Measurements from ENCODE around the gene ZNF587B. TPM values are rescaled to one million over a fixed set of nuclear protein-coding genes. Genes with fewer than 3 reads are reported as not detected.
"Not testable (repeated sequence)": the region's sequence is repeated elsewhere in the genome, so short reads cannot be mapped to it uniquely, and the experiment has no call there.

Gene ZNF587B
- polyA plus RNA-seq, 2 of the 4 experiments (the other 2 are of a cell fraction) = 13.2 to 14.9 TPM

- 0 out of 3 replicates have a peak, but pooled peaks have one; percentile 10 for TF ChIP-seq CTCF (IDR thresholded peaks at IDR 0.05)
Observed at GRCh38 chr19:57888560-57889231, 58.6 kb downstream of the ZNF587B start, which contains the start of gene ZNF814 (continued).

- H3K4me2 ChIP-seq; POLR2A ChIA-PET; FAIRE-seq; H3K4me3 ChIP-seq; ATAC-seq; DNase-seq (ENCODE audit: low read depth in 1 of 2, low spot score in 1 of 2); H3K27ac ChIP-seq; CTCF ChIA-PET; H3K4me1 ChIP-seq: not testable (repeated sequence)
- 49% methylated on average over 3 of the region's 3 CpGs for WGBS (ENCODE audit: missing lambda C conversion rate)
- H3K9me3 ChIP-seq = peaks cover 82% of the 10 kb centered on the region
Observed at GRCh38 chr19:57890706-57891105, 60.6 kb downstream of the ZNF587B start.

Other genes starting within 250 kb of the ZNF587B start
- gene ZIK1, start 246.2 kb upstream of the ZNF587B start, polyA plus RNA-seq (2011; rRNA removed) = not detected in 2 replicates
- gene ZIK1, start 246.2 kb upstream of the ZNF587B start, polyA plus RNA-seq (2017; fragmentation: RNase III; extraction: RNeasy Plus Mini Kit Qiagen cat#74134 plus additional on column Dnase treatment) = 0.03 TPM in 1 of 3 replicates, not detected in the others
- 4.9 and 5.9 TPM in 2 replicates for gene ZNF530, start 230.4 kb upstream of the ZNF587B start, polyA plus RNA-seq (2011; rRNA removed)
- gene ZNF530, start 230.4 kb upstream of the ZNF587B start, polyA plus RNA-seq (2017; fragmentation: RNase III; extraction: RNeasy Plus Mini Kit Qiagen cat#74134 plus additional on column Dnase treatment) = 4.9 to 6.3 TPM (median 6.3 TPM) in 3 replicates
- gene ZNF134, start 216.1 kb upstream of the ZNF587B start, polyA plus RNA-seq (2011; rRNA removed) = 9.2 and 10.1 TPM in 2 replicates
- 8.3 to 9.2 TPM (median 9.1 TPM) in 3 replicates for gene ZNF134, start 216.1 kb upstream of the ZNF587B start, polyA plus RNA-seq (2017; fragmentation: RNase III; extraction: RNeasy Plus Mini Kit Qiagen cat#74134 plus additional on column Dnase treatment)
- gene ZNF211, start 197.1 kb upstream of the ZNF587B start, polyA plus RNA-seq (2011; rRNA removed) = 11.6 and 15.8 TPM in 2 replicates
- gene ZNF211, start 197.1 kb upstream of the ZNF587B start, polyA plus RNA-seq (2017; fragmentation: RNase III; extraction: RNeasy Plus Mini Kit Qiagen cat#74134 plus additional on column Dnase treatment) = 6.9 to 7.7 TPM (median 7.5 TPM) in 3 replicates
- 0.04 TPM in 1 of 2 replicates, not detected in the other for gene ZSCAN4, start 161.4 kb upstream of the ZNF587B start, polyA plus RNA-seq (2011; rRNA removed)
- gene ZSCAN4, start 161.4 kb upstream of the ZNF587B start, polyA plus RNA-seq (2017; fragmentation: RNase III; extraction: RNeasy Plus Mini Kit Qiagen cat#74134 plus additional on column Dnase treatment) = not detected in 3 replicates
- 8.2 and 8.4 TPM in 2 replicates for gene ZNF551, start 148.3 kb upstream of the ZNF587B start, polyA plus RNA-seq (2011; rRNA removed)
- 4.2 to 6.0 TPM (median 4.3 TPM) in 3 replicates for gene ZNF551, start 148.3 kb upstream of the ZNF587B start, polyA plus RNA-seq (2017; fragmentation: RNase III; extraction: RNeasy Plus Mini Kit Qiagen cat#74134 plus additional on column Dnase treatment)
- not detected in 2 replicates for gene ZNF154, start 121.1 kb upstream of the ZNF587B start, polyA plus RNA-seq (2011; rRNA removed)
- not detected in 3 replicates for gene ZNF154, start 121.1 kb upstream of the ZNF587B start, polyA plus RNA-seq (2017; fragmentation: RNase III; extraction: RNeasy Plus Mini Kit Qiagen cat#74134 plus additional on column Dnase treatment)
- gene ZNF671, start 102.7 kb upstream of the ZNF587B start, polyA plus RNA-seq (2011; rRNA removed) = 1.4 and 1.5 TPM in 2 replicates
- 0.85 to 1.1 TPM (median 1.0 TPM) in 3 replicates for gene ZNF671, start 102.7 kb upstream of the ZNF587B start, polyA plus RNA-seq (2017; fragmentation: RNase III; extraction: RNeasy Plus Mini Kit Qiagen cat#74134 plus additional on column Dnase treatment)
- gene ZNF776, start 83.5 kb upstream of the ZNF587B start, polyA plus RNA-seq (2011; rRNA removed) = 9.3 and 10.5 TPM in 2 replicates
- gene ZNF776, start 83.5 kb upstream of the ZNF587B start, polyA plus RNA-seq (2017; fragmentation: RNase III; extraction: RNeasy Plus Mini Kit Qiagen cat#74134 plus additional on column Dnase treatment) = 5.3 to 7.0 TPM (median 6.1 TPM) in 3 replicates
- gene ZNF586, start 60.6 kb upstream of the ZNF587B start, polyA plus RNA-seq (2011; rRNA removed) = 8.1 and 8.2 TPM in 2 replicates
- gene ZNF586, start 60.6 kb upstream of the ZNF587B start, polyA plus RNA-seq (2017; fragmentation: RNase III; extraction: RNeasy Plus Mini Kit Qiagen cat#74134 plus additional on column Dnase treatment) = 7.1 to 8.5 TPM (median 7.3 TPM) in 3 replicates
- gene ZNF552, start 15.4 kb upstream of the ZNF587B start, polyA plus RNA-seq (2011; rRNA removed) = 5.7 and 5.8 TPM in 2 replicates
- 6.0 to 7.2 TPM (median 6.5 TPM) in 3 replicates for gene ZNF552, start 15.4 kb upstream of the ZNF587B start, polyA plus RNA-seq (2017; fragmentation: RNase III; extraction: RNeasy Plus Mini Kit Qiagen cat#74134 plus additional on column Dnase treatment)
- gene ZNF587, start 19.6 kb downstream of the ZNF587B start, polyA plus RNA-seq (2011; rRNA removed) = 12.1 and 17.2 TPM in 2 replicates
- 10.2 to 11.2 TPM (median 10.7 TPM) in 3 replicates for gene ZNF587, start 19.6 kb downstream of the ZNF587B start, polyA plus RNA-seq (2017; fragmentation: RNase III; extraction: RNeasy Plus Mini Kit Qiagen cat#74134 plus additional on column Dnase treatment)
- 5.5 and 6.9 TPM in 2 replicates for gene ZNF814, start 58.7 kb downstream of the ZNF587B start, polyA plus RNA-seq (2011; rRNA removed)
- 2.1 to 3.0 TPM (median 2.6 TPM) in 3 replicates for gene ZNF814, start 58.7 kb downstream of the ZNF587B start, polyA plus RNA-seq (2017; fragmentation: RNase III; extraction: RNeasy Plus Mini Kit Qiagen cat#74134 plus additional on column Dnase treatment)
- 8.0 and 8.7 TPM in 2 replicates for gene ZNF417, start 86.3 kb downstream of the ZNF587B start, polyA plus RNA-seq (2011; rRNA removed)
- gene ZNF417, start 86.3 kb downstream of the ZNF587B start, polyA plus RNA-seq (2017; fragmentation: RNase III; extraction: RNeasy Plus Mini Kit Qiagen cat#74134 plus additional on column Dnase treatment) = 5.6 to 5.9 TPM (median 5.8 TPM) in 3 replicates
- 2.8 and 3.2 TPM in 2 replicates for gene ZNF418, start 105.1 kb downstream of the ZNF587B start, polyA plus RNA-seq (2011; rRNA removed)
- 1.8 to 3.0 TPM (median 2.2 TPM) in 3 replicates for gene ZNF418, start 105.1 kb downstream of the ZNF587B start, polyA plus RNA-seq (2017; fragmentation: RNase III; extraction: RNeasy Plus Mini Kit Qiagen cat#74134 plus additional on column Dnase treatment)
- gene ZNF256, start 117.4 kb downstream of the ZNF587B start, polyA plus RNA-seq (2011; rRNA removed) = 2.5 and 2.9 TPM in 2 replicates
- gene ZNF256, start 117.4 kb downstream of the ZNF587B start, polyA plus RNA-seq (2017; fragmentation: RNase III; extraction: RNeasy Plus Mini Kit Qiagen cat#74134 plus additional on column Dnase treatment) = 1.4 to 1.7 TPM (median 1.6 TPM) in 3 replicates
- gene C19orf18, start 144.2 kb downstream of the ZNF587B start, polyA plus RNA-seq (2011; rRNA removed) = 0.13 and 0.15 TPM in 2 replicates
- 0.17 to 0.25 TPM in 2 of 3 replicates, not detected in the other for gene C19orf18, start 144.2 kb downstream of the ZNF587B start, polyA plus RNA-seq (2017; fragmentation: RNase III; extraction: RNeasy Plus Mini Kit Qiagen cat#74134 plus additional on column Dnase treatment)
- gene ZNF606, start 172.5 kb downstream of the ZNF587B start, polyA plus RNA-seq (2011; rRNA removed) = 4.8 and 5.1 TPM in 2 replicates
- 4.5 to 5.1 TPM (median 4.5 TPM) in 3 replicates for gene ZNF606, start 172.5 kb downstream of the ZNF587B start, polyA plus RNA-seq (2017; fragmentation: RNase III; extraction: RNeasy Plus Mini Kit Qiagen cat#74134 plus additional on column Dnase treatment)
- gene ZSCAN1, start 203.7 kb downstream of the ZNF587B start, polyA plus RNA-seq (2011; rRNA removed) = not detected in 2 replicates
- gene ZSCAN1, start 203.7 kb downstream of the ZNF587B start, polyA plus RNA-seq (2017; fragmentation: RNase III; extraction: RNeasy Plus Mini Kit Qiagen cat#74134 plus additional on column Dnase treatment) = not detected in 3 replicates
- not detected in 2 replicates for gene ZNF135, start 229.0 kb downstream of the ZNF587B start, polyA plus RNA-seq (2011; rRNA removed)
- not detected in 3 replicates for gene ZNF135, start 229.0 kb downstream of the ZNF587B start, polyA plus RNA-seq (2017; fragmentation: RNase III; extraction: RNeasy Plus Mini Kit Qiagen cat#74134 plus additional on column Dnase treatment)

Data from A549 (cell line).